AG10803 (cell line): ENCODE results near the gene SUPT6H.

Source experiments
- DNase-seq: peaks from one replicate; pipeline ENCODE4 v3.0.0; 2010; ENCODE audit warnings: low read depth
- H3K4me3 ChIP-seq: 2 replicates; pipeline ENCODE4 v1.5.1; 2011; ENCODE audit warnings: mild to moderate bottlenecking, low read length, control low read depth
- TF ChIP-seq, protein P1 (sequence below): conservative IDR thresholded peaks from 2 replicates; pipeline ENCODE4 v1.5.1; 2011; ENCODE audit warnings: mild to moderate bottlenecking, low read length, control low read depth, inconsistent platforms

SUPT6H gene

GRCh38 chr17:28725660-28726225 lies 63.7 kb downstream of the SUPT6H start:
- DNase-seq: peak; percentile 78
- peak overlapping the region; percentile 80 for H3K4me3 ChIP-seq
- TF ChIP-seq, protein P1, sequence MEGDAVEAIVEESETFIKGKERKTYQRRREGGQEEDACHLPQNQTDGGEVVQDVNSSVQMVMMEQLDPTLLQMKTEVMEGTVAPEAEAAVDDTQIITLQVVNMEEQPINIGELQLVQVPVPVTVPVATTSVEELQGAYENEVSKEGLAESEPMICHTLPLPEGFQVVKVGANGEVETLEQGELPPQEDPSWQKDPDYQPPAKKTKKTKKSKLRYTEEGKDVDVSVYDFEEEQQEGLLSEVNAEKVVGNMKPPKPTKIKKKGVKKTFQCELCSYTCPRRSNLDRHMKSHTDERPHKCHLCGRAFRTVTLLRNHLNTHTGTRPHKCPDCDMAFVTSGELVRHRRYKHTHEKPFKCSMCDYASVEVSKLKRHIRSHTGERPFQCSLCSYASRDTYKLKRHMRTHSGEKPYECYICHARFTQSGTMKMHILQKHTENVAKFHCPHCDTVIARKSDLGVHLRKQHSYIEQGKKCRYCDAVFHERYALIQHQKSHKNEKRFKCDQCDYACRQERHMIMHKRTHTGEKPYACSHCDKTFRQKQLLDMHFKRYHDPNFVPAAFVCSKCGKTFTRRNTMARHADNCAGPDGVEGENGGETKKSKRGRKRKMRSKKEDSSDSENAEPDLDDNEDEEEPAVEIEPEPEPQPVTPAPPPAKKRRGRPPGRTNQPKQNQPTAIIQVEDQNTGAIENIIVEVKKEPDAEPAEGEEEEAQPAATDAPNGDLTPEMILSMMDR: no peak

DNA sequence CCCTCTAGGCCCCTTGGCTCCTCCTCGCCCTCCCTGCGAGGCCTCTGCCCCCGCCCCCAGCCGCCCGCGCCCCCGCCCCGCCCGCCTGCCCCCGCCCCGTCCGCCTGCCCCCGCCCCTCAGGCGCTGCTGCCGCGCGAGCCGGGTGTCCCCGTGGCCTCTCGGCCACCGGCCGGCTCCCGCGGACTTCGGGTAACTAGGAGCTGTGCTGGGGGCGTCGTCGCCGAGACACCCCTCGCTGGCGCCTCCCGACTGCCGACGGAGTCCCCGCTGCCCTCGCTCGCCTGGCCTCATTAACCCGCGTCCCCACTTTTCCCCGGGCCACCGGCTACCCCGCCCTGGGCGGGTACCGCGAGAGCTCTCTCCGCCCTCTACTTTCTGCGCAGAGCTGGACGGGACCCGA lies 64.2 kb downstream of the SUPT6H start, which contains the start of gene TLCD1:
TLCD1 (minus strand) TSS at position 8 of the 401 bp plus-strand sequence. CDS start 136 bp downstream, outside the sequence.
- peak; percentile 32 for DNase-seq
- TF ChIP-seq, protein P1: no peak
- peak within 1 kb of the TSS; percentile 80 for H3K4me3 ChIP-seq

DNA sequence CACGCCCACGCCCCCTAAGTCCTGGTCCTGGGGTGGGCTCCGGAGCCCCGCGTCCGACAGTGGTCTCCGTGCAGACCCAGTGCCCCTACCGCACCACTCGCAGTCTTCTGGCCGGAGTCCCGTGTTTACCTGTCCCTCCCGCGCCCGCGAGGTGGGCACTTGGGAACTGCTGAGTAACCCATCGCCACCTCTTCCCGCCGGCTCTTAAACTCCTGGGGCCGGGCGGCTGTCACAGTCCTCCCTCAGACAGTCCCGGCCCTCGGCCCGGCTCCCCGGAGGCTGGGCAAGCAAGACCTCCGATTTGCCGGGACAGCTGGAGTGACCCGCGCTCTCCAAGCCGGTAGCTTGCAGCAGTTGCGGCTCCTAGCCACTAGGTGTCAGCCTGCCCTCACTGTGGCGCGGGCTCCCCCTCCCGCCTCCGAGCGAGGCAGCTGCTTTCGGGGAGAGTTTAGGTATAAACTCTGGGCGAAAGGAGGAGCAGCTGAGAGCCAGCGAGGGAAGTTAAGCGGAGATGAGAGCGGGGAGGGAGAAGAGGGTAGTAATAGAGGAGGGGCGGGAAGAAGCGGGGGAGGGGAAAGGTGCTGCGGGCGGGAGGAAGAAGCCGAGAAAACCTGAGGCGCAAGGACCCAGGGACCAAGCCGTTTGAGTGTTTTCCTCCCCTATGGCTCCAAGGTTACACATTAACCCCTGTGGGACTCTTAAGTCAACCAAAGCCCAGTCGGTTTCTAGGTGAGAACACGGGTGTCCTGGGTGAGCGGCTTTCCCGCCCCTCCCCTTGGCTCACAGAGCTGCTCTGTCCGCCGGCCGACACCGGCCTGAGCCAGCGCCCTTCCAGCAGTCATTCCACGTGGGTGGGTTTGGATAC lies 64.9 kb downstream of the SUPT6H start:
- peak; percentile 87 for DNase-seq
- TF ChIP-seq, protein P1: peak; percentile 88
- peak overlapping the region; percentile 80 for H3K4me3 ChIP-seq

DNA sequence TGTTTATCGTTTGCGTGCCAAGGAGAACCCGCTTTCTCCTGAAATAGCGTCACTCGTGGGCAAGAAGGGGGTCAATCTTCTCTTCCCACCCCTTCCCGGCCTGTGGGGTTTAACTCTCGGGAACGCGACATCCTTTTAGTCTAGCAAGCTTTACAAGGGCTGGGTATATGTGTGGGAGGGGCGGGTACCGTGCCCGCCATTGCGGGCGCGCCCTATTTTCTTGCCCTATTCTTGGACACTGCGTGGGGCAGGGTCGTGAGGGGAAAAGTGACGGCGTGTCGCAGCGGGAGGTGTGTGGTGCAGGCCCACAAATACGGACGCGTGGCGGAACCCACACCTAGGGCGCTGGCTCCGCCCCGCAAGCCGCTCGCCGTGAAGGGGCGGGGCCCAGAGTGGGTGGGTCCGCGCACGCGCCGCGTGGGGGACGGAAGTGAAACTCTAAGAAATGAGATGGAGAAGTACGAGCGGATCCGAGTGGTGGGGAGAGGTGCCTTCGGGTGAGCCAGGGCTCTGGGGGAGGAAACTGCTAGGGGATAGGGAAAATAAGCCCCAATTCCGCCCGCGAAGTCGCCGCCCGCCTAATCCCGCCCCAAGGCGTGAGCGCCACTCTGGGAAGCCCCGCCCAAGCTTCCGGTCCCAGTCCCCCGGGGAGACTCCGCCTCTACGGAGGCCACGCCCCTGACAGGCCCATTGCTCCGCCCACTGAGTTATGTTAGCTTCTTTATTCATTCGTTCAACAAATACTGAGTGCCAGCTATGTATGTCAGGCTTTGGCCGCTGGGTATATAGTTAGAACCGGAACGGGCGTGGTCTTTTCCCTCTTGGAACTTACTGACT lies 66.6 kb downstream of the SUPT6H start, which contains the start of gene NEK8:
NEK8 (plus strand) TSS at position 425 of the 837 bp plus-strand sequence; CDS start at position 451, 26 bp downstream.
- H3K4me3 ChIP-seq: peak within 1 kb of the TSS; percentile 90
- DNase-seq: peak; percentile 86
- TF ChIP-seq, protein P1: no peak

GRCh38 chr17:28729950-28730330 lies 67.9 kb downstream of the SUPT6H start:
- DNase-seq: no peak
- TF ChIP-seq, protein P1: no peak
- no peak overlapping the region for H3K4me3 ChIP-seq

- DNase-seq: no peak
- TF ChIP-seq, protein P1: no peak
These were observed 71.3 kb downstream of the SUPT6H start for GRCh38 chr17:28733346-28733745.

More at GRCh38 chr17:28733346-28733745, 71.3 kb downstream of the SUPT6H start:
- no peak overlapping the region for H3K4me3 ChIP-seq
